ENCODE data around the gene ZP4.

Gene ZP4

DNA sequence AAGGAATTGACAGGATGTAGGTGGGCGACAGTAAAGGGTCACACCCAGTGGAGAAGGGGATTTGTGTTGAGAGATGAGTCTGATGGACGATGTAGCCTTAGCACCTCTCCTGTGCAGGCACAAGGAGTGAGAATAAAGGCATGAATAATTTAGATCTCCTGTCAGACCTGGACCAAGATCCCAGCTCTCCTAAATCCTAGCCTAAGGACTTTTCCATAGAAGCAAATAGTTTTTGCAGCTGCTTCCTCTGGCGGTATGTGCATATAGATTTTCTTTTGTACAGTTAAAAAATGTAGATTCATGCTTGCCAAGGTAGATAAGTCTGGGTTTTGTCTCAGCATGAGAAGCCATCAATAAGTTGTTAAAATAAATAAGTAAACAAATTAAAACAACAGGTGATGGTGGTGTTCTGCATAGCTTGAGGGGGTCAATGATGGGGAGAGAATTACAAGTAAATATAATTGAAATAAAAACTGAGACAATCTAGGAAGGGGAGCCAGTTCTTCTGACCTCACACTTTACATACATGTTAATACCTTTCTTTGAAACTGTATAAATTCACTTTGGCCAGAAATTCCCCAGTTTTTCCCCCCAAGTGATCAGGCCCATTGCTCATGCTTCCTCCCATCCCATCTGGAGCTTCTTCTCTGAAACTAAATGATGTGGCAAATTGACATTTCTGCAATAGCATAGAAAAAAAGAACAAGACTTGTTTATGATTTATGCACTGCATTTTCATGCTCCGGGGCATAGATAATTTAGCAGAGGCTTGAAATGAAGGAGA lies 12.4 kb upstream of the ZP4 start:
- TF ChIP-seq, protein P1, sequence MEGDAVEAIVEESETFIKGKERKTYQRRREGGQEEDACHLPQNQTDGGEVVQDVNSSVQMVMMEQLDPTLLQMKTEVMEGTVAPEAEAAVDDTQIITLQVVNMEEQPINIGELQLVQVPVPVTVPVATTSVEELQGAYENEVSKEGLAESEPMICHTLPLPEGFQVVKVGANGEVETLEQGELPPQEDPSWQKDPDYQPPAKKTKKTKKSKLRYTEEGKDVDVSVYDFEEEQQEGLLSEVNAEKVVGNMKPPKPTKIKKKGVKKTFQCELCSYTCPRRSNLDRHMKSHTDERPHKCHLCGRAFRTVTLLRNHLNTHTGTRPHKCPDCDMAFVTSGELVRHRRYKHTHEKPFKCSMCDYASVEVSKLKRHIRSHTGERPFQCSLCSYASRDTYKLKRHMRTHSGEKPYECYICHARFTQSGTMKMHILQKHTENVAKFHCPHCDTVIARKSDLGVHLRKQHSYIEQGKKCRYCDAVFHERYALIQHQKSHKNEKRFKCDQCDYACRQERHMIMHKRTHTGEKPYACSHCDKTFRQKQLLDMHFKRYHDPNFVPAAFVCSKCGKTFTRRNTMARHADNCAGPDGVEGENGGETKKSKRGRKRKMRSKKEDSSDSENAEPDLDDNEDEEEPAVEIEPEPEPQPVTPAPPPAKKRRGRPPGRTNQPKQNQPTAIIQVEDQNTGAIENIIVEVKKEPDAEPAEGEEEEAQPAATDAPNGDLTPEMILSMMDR (IDR thresholded peaks at IDR 0.05; ENCODE audit: insufficient read depth, low read length, poor library complexity, severe bottlenecking), result no peak
- H3K36me3 ChIP-seq (ENCODE audit: control insufficient read depth, insufficient read depth, low read length), result no peaks in the 10 kb centered on the region
- DNase-seq (ENCODE audit: extremely low read depth, insufficient read length), result no peak

DNA sequence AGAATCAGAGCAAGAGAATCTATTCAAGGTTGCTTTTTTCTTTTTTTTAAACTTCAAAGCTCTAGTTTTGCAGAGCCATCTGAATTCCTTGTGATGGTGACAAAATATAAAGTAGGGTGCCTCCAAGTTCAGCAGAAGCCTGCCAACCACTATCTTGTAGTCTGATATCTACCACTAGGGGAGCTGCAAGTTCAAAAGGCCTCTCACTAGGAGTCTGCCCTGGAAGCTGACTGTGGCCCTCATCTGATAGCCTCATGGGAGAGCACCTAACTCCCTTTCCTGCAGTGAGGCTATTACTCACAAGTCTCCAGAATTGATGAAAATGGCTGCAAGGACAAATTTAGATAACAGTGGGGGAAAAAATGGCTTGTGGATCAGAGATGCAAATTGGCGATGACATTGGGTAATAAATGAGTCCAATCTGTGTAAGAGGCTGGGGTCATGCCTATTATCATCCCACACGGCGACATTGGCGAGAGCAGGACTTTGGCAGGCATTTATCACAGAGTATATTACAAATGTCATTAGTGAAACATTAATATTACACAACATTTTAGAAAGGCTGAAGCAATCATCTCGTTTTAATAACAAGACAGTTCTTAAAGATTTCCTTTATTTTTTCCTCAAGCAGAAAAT lies 10.7 kb upstream of the ZP4 start:
- Histone ChIP-seq H3K4me3 (replicated peaks; ENCODE audit: low read depth, low read length) (no peak overlapping the region), H3K36me3 (ENCODE audit: control insufficient read depth, insufficient read depth, low read length) (no peaks in the 10 kb centered on the region), H3K27me3 (replicated peaks; ENCODE audit: control insufficient read depth, insufficient read depth, low read length) (no peaks in the 10 kb centered on the region)
- TF ChIP-seq, protein P1 (IDR thresholded peaks at IDR 0.05; ENCODE audit: insufficient read depth, low read length, poor library complexity, severe bottlenecking), result peak; percentile 47
- DNase-seq (ENCODE audit: extremely low read depth, insufficient read length), result no peak

More for the DNA sequence above, 12.4 kb upstream of the ZP4 start:
- no peak overlapping the region for H3K4me3 ChIP-seq (replicated peaks; ENCODE audit: low read depth, low read length)
- H3K27me3 ChIP-seq (replicated peaks; ENCODE audit: control insufficient read depth, insufficient read depth, low read length), result no peaks in the 10 kb centered on the region

DNA sequence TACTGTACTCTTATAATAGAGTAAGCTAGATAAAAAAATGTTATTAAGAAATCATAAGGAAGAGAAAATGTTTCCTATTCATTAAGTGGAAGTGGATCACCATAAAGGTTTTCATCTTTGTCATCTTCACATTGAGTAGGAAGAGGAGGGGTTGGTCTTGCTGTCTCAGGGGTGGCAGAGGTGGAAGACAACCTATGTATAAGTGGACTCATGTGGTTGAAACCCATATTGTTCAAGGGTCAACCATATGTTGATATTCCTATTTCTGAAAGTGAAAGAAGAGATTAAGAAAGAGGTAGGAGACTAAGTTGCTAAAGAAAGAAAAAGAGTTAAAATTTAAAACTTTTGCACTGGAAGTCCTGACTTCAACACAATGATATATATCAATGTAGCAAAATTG lies 4.9 kb upstream of the ZP4 start:
- no peaks in the 10 kb centered on the region for H3K36me3 ChIP-seq (ENCODE audit: control insufficient read depth, insufficient read depth, low read length)
- H3K4me3 ChIP-seq (replicated peaks; ENCODE audit: low read depth, low read length), result no peak overlapping the region
- TF ChIP-seq, protein P1 (IDR thresholded peaks at IDR 0.05; ENCODE audit: insufficient read depth, low read length, poor library complexity, severe bottlenecking), result no peak
- no peak for DNase-seq (ENCODE audit: extremely low read depth, insufficient read length)
- no peaks in the 10 kb centered on the region for H3K27me3 ChIP-seq (replicated peaks; ENCODE audit: control insufficient read depth, insufficient read depth, low read length)

DNA sequence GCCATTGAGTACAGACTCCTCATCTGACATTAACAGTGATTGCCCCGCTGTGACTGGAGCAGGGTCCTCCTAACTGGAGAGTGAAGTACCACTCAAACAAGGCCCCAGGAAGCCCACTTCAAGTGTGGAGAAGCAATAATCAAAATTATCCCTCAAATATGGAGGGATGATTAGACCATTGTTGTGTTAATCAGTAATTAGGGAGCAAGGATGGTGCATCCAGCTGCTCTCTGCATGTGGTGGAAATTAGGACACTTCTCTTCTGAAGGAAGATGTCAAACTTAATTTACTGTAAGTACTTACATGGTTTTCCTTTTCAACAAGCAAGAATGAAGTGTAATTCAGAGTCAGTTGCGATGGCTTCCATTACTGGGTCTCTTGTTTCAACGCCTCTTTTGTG lies 3.4 kb upstream of the ZP4 start:
- no peak overlapping the region for H3K4me3 ChIP-seq (replicated peaks; ENCODE audit: low read depth, low read length)
- no peak for DNase-seq (ENCODE audit: extremely low read depth, insufficient read length)
- no peaks in the 10 kb centered on the region for H3K36me3 ChIP-seq (ENCODE audit: control insufficient read depth, insufficient read depth, low read length)
- no peaks in the 10 kb centered on the region for H3K27me3 ChIP-seq (replicated peaks; ENCODE audit: control insufficient read depth, insufficient read depth, low read length)
- TF ChIP-seq, protein P1 (IDR thresholded peaks at IDR 0.05; ENCODE audit: insufficient read depth, low read length, poor library complexity, severe bottlenecking), result no peak

DNA sequence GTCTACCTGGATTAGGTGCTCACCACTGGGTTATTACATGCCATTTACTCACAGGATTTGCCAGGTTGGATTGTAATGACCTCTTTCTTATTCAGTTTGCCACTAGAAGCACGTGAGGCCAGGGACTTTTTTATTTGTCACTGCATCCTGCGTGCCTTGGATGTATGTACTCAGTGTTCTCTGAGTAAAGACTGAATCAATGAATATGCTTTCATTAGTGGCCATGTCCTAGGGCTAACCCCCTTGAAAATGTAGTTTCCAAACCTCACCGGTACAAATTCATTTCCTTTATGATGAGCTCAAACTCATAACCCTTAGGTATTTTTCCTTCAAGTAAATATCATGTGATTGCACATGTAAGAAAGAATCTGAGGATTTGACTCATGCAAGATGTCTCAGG lies 1.3 kb upstream of the ZP4 start:
- DNase-seq (ENCODE audit: extremely low read depth, insufficient read length), result no peak
- H3K27me3 ChIP-seq (replicated peaks; ENCODE audit: control insufficient read depth, insufficient read depth, low read length), result no peaks in the 10 kb centered on the region
- H3K36me3 ChIP-seq (ENCODE audit: control insufficient read depth, insufficient read depth, low read length), result no peaks in the 10 kb centered on the region
- TF ChIP-seq, protein P1 (IDR thresholded peaks at IDR 0.05; ENCODE audit: insufficient read depth, low read length, poor library complexity, severe bottlenecking), result no peak
- H3K4me3 ChIP-seq (replicated peaks; ENCODE audit: low read depth, low read length), result no peak overlapping the region

Data from GM06990 (cell line).